Suprapubic skin (tissue), 4 donors: ENCODE results near the gene GNAZ. TPM values are rescaled to one million over a fixed set of nuclear protein-coding genes. Genes with fewer than 3 reads are reported as not detected.

Experiments
- DNase-seq, 2 donors: peaks; one replicate each; pipeline ENCODE4 v3.0.0-alpha.2; 2019; ENCODE audit warnings: low spot score in 2 of 2
- H3K27ac ChIP-seq: fragments of 200-600 bp; sonication (generic); one replicate; pipeline ENCODE4 v1.5.1; 2019
- H3K27me3 ChIP-seq: fragments of 200-600 bp; sonication (generic); one replicate; pipeline ENCODE4 v1.5.1; 2019
- H3K36me3 ChIP-seq: fragments of 200-600 bp; sonication (generic); one replicate; pipeline ENCODE4 v1.5.1; 2019
- H3K4me1 ChIP-seq: fragments of 200-600 bp; sonication (generic); one replicate; pipeline ENCODE4 v1.5.1; 2019
- H3K4me3 ChIP-seq: fragments of 200-600 bp; sonication (generic); one replicate; pipeline ENCODE4 v1.5.1; 2019; ENCODE audit warnings: mild to moderate bottlenecking
- H3K9me3 ChIP-seq: fragments of 200-600 bp; sonication (generic); one replicate; pipeline ENCODE4 v1.5.1; 2019
- CTCF ChIP-seq, 2 donors: fragments of 200-600 bp in 1 of 2; fragments of 450-650 bp in 1 of 2; sonication (generic) in 1 of 2; IDR thresholded peaks; one replicate each; pipeline ENCODE4 v1.5.1; 2016 to 2019; ENCODE audit warnings: antibody characterized with exemption in 2 of 2, mild to moderate bottlenecking in 1 of 2, moderate library complexity in 1 of 2
- EP300 ChIP-seq: sonication (generic); formaldehyde crosslinking; IDR thresholded peaks from one replicate; pipeline ENCODE4 v1.6.1; 2017; ENCODE audit warnings: antibody characterized with exemption
- POLR2A ChIP-seq, 2 donors: fragments of 450-650 bp; IDR thresholded peaks; one replicate each; pipeline ENCODE4 v1.6.1; 2017; ENCODE audit warnings: antibody characterized with exemption in 2 of 2, mild to moderate bottlenecking in 2 of 2, moderate library complexity in 2 of 2
- POLR2AphosphoS5 ChIP-seq, 3 donors: sonication (generic); formaldehyde crosslinking; IDR thresholded peaks; one replicate each; pipeline ENCODE4 v1.6.1; 2017; ENCODE audit warnings: antibody characterized with exemption in 3 of 3
- WGBS: methylation state at CpG from one replicate; pipeline ENCODE4 v1.1.5; 2018; 5-methylcytosine and 5-hydroxymethylcytosine counted together
- total RNA-seq, 4 donors: library from RNA; depleted of rRNA; stranded (reverse); fragments of >200 nt; gene quantifications; one replicate each; pipeline ENCODE4 v1.1.0, GENCODE V29; 2016

GNAZ gene
- total RNA-seq, 4 donors from 2014 or later = 2.1 to 5.8 (median 3.0) TPM

- WGBS = 78% methylated on average over 11 of the region's 11 CpGs
- Histone ChIP-seq H3K27ac (no peak overlapping the region), H3K27me3 (no peaks in the 10 kb centered on the region), H3K9me3 (no peaks in the 10 kb centered on the region), H3K36me3 (peaks cover 4% of the 10 kb centered on the region), H3K4me3 (no peak overlapping the region), H3K4me1 (peaks cover 2% of the 10 kb centered on the region)
- TF ChIP-seq EP300 (no peak), POLR2AphosphoS5 (IDR thresholded peaks at IDR 0.05) (no peak), CTCF (IDR thresholded peaks at IDR 0.05) (no peak), POLR2A (IDR thresholded peaks at IDR 0.05) (no peak)
- DNase-seq = no peak
Measured at GRCh38 chr22:23164091-23164490, 93.8 kb downstream of the GNAZ start.

DNA sequence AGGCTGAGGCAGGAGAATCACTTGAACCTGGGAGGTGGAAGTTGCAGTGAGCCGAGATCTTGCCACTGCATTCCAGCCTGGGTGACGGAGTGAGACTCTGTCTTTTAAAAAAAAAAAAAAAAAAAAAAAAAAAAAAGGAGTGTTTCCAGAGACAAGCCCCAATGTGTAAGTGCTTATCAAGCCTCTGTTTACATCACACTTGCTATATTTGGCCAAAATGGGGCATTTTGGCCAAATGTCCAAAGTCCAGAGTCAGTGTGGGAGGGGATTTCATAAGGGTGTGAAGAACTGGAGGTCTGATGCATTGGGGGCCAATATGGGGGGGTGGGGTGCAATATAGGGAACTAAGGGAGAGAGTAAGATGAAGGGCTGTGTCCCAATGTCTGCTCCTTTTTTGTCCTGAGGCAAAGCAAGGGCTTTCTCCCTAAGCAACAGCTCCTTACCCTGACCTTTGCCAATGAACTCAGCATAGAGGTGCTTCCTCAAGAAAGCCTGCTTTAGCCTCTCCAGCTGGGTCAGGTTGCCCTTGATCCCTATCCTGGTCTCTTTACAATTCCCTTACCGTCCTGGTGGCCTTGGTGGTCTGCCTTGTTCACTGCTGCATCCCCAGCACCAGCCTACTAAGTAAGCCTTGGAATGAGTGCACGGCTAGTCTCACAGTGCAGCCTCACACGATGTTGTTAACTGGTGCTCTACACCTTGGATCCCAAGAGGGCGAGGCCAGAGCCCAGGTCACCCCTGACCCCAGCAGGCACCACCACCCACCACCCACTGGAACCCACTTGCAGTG lies 95.9 kb downstream of the GNAZ start:
- TF ChIP-seq POLR2AphosphoS5 (IDR thresholded peaks at IDR 0.05) (no peak), POLR2A (IDR thresholded peaks at IDR 0.05) (no peak), CTCF (IDR thresholded peaks at IDR 0.05) (no peak), EP300 (no peak)
- WGBS = 80% methylated on average over 6 of the region's 6 CpGs

DNA sequence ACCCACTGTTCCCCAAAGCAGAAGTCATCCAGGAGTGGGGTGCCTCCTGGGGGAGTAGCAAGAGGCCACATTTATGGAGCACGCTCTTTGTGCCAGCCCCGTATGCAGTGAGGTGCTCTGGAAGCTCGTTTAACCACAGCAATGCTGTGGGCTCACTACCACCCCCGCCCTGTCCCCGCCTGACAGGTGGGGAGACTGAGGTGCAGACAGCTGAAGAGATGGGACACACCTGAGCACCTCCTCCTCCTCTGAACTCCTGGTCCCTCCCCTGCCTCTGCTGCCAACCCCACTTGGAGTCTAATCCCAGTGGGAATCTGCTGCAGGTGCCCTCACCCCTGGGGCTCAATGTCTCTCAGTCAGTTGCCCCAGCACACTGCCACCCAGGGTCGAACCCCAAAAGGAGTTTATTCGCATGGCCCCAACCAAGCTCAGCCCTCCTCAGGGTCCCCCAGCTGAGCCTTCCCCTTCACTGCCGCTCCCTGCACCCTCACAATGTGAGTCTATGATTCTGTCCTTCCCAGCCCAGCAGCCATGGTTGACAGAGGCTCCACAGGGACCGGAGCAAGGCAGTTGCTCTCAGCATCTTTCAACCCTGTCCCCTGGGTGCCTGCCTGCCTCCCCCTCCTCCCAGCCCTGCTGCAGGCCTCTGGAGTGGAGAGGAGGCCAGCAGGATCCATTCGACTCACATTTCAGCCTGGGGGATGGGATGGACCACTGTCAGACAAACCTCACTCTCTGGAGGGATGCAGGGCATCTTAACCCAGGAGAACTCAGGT lies 96.7 kb downstream of the GNAZ start:
- WGBS = 79% methylated on average over 8 of the region's 10 CpGs
- TF ChIP-seq EP300 (no peak), POLR2AphosphoS5 (IDR thresholded peaks at IDR 0.05) (no peak), POLR2A (IDR thresholded peaks at IDR 0.05) (no peak), CTCF (IDR thresholded peaks at IDR 0.05) (no peak)
- Histone ChIP-seq H3K9me3 (no peaks in the 10 kb centered on the region), H3K27me3 (no peaks in the 10 kb centered on the region), H3K4me1 (peaks cover 2% of the 10 kb centered on the region), H3K27ac (no peak overlapping the region), H3K4me3 (no peak overlapping the region), H3K36me3 (no peaks in the 10 kb centered on the region)
- no peak for DNase-seq

More for the DNA sequence above, 95.9 kb downstream of the GNAZ start:
- Histone ChIP-seq H3K9me3 (no peaks in the 10 kb centered on the region), H3K27me3 (no peaks in the 10 kb centered on the region), H3K27ac (no peak overlapping the region), H3K4me3 (no peak overlapping the region), H3K4me1 (peaks cover 2% of the 10 kb centered on the region), H3K36me3 (peaks cover 4% of the 10 kb centered on the region)
- no peak for DNase-seq

- no peaks in the 10 kb centered on the region for H3K9me3 ChIP-seq
- H3K4me1 ChIP-seq = peaks cover 2% of the 10 kb centered on the region
- H3K27me3 ChIP-seq = no peaks in the 10 kb centered on the region
- 91% methylated on average over 8 of the region's 9 CpGs for WGBS
- H3K36me3 ChIP-seq = no peaks in the 10 kb centered on the region
- H3K4me3 ChIP-seq = no peak overlapping the region
- no peak overlapping the region for H3K27ac ChIP-seq
- DNase-seq = no peak
- TF ChIP-seq CTCF (IDR thresholded peaks at IDR 0.05) (no peak), EP300 (no peak), POLR2AphosphoS5 (IDR thresholded peaks at IDR 0.05) (no peak), POLR2A (IDR thresholded peaks at IDR 0.05) (no peak)
Measured at GRCh38 chr22:23168391-23169042, 98.2 kb downstream of the GNAZ start.

DNA sequence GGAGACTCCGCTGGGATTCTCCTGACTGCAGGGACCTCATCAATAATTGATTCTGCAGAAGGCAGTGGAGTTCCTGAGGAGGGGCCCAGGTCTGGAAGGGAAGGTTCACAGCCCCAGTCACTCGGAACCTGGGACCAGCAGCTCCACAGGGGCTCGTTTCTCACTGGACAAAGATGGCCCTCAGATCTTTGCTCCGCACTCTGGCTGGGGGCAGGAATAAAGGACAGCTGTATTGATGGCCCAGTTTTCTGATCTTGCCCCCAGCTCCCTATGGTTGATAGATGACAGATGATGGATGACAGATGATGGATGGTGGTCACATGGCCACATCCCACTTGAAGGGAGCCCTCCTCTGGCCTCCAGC lies 98.7 kb downstream of the GNAZ start:
- no peak for TF ChIP-seq CTCF (IDR thresholded peaks at IDR 0.05)
- DNase-seq = no peak
- Histone ChIP-seq H3K36me3 (no peaks in the 10 kb centered on the region), H3K4me3 (no peak overlapping the region), H3K27ac (no peak overlapping the region), H3K9me3 (no peaks in the 10 kb centered on the region), H3K27me3 (no peaks in the 10 kb centered on the region), H3K4me1 (peaks cover 3% of the 10 kb centered on the region)
- WGBS = 97% methylated on average over 4 of the region's 4 CpGs
